NCI-H146 treated with DMSO at 0.1 percent for 48 hours (cell line): Measurements from ENCODE around the gene LMF1.
"Not testable (repeated sequence)": the region's sequence is repeated elsewhere in the genome, so short reads cannot be mapped to it uniquely, and the experiment has no call there.

Experiments
- DNase-seq: peaks from one replicate; lab custom pipeline; 2025; ENCODE audit not compliant: unreplicated experiment; lab: John Stamatoyannopoulos, UW

The LMF1 gene

GRCh38 chr16:883781-884180 is 87.0 kb downstream of the LMF1 start:
- no peak for DNase-seq

GRCh38 chr16:883340-883739 is 87.4 kb downstream of the LMF1 start:
- DNase-seq, result no peak

- DNase-seq, result not testable (repeated sequence)
Measured at GRCh38 chr16:882671-883070, 88.1 kb downstream of the LMF1 start.

- DNase-seq, result no peak
Measured at GRCh38 chr16:882256-882655, 88.5 kb downstream of the LMF1 start.

GRCh38 chr16:881219-882097 is 89.3 kb downstream of the LMF1 start:
- no peak for DNase-seq

GRCh38 chr16:880471-881171 is 90.2 kb downstream of the LMF1 start:
- no peak for DNase-seq

GRCh38 chr16:879986-880385 is 90.8 kb downstream of the LMF1 start:
- DNase-seq, result no peak

- DNase-seq, result no peak
Measured at GRCh38 chr16:879461-879861, 91.3 kb downstream of the LMF1 start.

GRCh38 chr16:878886-879285 is 91.9 kb downstream of the LMF1 start:
- no peak for DNase-seq

GRCh38 chr16:878072-878784 is 92.6 kb downstream of the LMF1 start:
- no peak for DNase-seq

- no peak for DNase-seq
Measured at GRCh38 chr16:877242-878071, 93.3 kb downstream of the LMF1 start.

GRCh38 chr16:876523-877241 is 94.1 kb downstream of the LMF1 start:
- no peak for DNase-seq

- no peak for DNase-seq
Measured at GRCh38 chr16:876041-876335, 94.8 kb downstream of the LMF1 start.

- DNase-seq, result no peak
Measured at GRCh38 chr16:875182-876040, 95.4 kb downstream of the LMF1 start.

GRCh38 chr16:874366-875181 is 96.2 kb downstream of the LMF1 start:
- DNase-seq, result no peak

- no peak for DNase-seq
Measured at GRCh38 chr16:873889-874288, 96.9 kb downstream of the LMF1 start.

- DNase-seq, result no peak
Measured at GRCh38 chr16:873243-873661, 97.5 kb downstream of the LMF1 start.

- DNase-seq, result no peak
Measured at GRCh38 chr16:872436-873242, 98.1 kb downstream of the LMF1 start.
